GM19397 (cell line): ENCODE results near the gene LILRB2.
"Not testable (repeated sequence)": the region's sequence is repeated elsewhere in the genome, so short reads cannot be mapped to it uniquely, and the experiment has no call there.

ENCODE experiments used
- ATAC-seq: cut with Tn5 transposase; IDR thresholded peaks from one replicate; pipeline ENCODE4 v1.9.1; 2021; ENCODE audit warnings: mild to moderate bottlenecking, moderate library complexity; ENCODE audit not compliant: unreplicated experiment

LILRB2 gene

DNA sequence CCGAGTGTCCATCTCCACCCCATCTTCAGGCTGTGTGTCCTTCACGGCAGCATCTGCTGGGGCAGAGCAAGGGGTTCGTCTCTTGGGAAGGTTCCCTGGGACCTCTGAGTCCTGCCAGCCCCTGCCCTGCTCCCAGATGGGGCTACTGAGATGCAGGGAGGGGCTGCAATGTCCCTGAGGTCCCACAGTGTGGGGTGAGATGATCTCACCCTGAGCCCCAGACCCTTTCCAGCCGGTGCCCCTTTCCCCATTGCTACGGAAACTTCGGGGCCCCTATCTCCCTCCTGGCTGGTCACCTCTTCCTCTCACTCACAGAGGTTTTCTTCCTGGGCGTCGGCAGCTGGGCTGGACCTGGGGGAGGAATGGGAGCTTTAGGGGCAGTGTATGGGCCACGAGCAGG, 5.0 kb downstream of the LILRB2 start:
- no peak for ATAC-seq

GRCh38 chr19:54274516-54274915, 6.4 kb downstream of the LILRB2 start:
- not testable (repeated sequence) for ATAC-seq

- ATAC-seq, result no peak
These were observed 7.1 kb downstream of the LILRB2 start for GRCh38 chr19:54273821-54274220.

- not testable (repeated sequence) for ATAC-seq
These were observed 8.7 kb downstream of the LILRB2 start for GRCh38 chr19:54272181-54272580.

GRCh38 chr19:54271587-54271986, 9.3 kb downstream of the LILRB2 start:
- ATAC-seq, result not testable (repeated sequence)

DNA sequence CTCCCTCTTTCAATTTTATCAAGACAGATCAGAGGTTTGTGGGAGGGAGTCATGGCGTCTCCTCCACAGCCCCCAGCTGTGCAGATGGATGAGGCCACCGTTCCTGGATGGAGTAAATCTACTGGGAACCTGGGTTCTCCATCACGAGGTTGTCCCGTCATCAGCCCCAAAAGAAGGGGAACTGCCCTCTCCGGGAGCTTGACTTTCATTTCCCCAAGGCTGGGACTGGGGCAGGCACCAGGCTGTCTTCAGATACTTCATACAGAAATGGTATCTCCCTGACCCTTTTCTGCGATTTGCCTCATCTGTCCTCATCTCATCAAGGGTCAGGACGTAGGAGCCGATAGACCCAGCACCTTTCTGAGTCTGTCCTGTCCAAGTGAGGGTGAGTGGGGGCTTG, 9.8 kb downstream of the LILRB2 start:
- no peak for ATAC-seq

- ATAC-seq, result no peak
These were observed 12.0 kb downstream of the LILRB2 start for GRCh38 chr19:54268936-54269335.

DNA sequence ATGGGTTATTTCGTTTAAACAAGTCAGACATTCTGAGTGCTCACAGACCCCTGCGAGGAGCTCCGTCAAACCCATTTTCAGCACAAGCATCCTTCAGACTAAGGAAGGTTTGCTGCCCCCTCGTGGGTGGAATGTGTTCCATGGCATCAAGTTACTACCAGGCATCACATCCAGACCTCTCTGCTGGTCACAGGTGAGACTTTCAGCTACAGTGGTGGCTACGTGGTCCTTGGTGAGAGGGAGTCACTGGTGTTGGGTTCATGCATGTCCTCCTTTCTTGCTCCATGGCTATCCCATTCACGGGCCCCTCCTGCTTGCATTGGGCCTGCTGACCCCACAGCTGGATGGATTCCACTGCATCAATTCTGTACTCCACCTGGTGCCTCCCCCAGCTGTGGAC, 14.8 kb downstream of the LILRB2 start:
- ATAC-seq, result no peak

- no peak for ATAC-seq
These were observed 18.4 kb downstream of the LILRB2 start for GRCh38 chr19:54262470-54262869.

- ATAC-seq, result no peak
These were observed 18.8 kb downstream of the LILRB2 start for GRCh38 chr19:54262066-54262465.

DNA sequence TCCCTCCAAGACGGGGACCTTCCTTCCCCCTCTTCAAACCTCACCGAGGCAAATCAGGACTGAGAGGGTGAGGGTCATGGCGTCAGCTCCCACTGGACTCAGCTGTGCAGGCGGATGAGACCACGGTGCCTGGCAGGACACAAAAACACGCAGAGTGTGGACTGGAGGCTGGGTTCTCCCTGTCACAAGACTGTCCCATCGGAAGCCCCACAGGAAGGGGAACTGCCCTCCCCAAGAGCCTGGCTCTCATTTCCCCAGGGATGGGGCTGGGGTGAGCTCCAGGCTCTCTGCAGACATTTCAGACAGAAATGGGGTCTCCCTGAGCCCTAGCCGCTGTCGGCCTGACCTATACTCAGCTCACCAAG, 23.8 kb downstream of the LILRB2 start, which contains the start of gene LILRB5:
LILRB5 (minus strand) TSS at position 158 of the 365 bp plus-strand sequence; CDS start at position 78, 80 bp downstream.
- no peak for ATAC-seq

DNA sequence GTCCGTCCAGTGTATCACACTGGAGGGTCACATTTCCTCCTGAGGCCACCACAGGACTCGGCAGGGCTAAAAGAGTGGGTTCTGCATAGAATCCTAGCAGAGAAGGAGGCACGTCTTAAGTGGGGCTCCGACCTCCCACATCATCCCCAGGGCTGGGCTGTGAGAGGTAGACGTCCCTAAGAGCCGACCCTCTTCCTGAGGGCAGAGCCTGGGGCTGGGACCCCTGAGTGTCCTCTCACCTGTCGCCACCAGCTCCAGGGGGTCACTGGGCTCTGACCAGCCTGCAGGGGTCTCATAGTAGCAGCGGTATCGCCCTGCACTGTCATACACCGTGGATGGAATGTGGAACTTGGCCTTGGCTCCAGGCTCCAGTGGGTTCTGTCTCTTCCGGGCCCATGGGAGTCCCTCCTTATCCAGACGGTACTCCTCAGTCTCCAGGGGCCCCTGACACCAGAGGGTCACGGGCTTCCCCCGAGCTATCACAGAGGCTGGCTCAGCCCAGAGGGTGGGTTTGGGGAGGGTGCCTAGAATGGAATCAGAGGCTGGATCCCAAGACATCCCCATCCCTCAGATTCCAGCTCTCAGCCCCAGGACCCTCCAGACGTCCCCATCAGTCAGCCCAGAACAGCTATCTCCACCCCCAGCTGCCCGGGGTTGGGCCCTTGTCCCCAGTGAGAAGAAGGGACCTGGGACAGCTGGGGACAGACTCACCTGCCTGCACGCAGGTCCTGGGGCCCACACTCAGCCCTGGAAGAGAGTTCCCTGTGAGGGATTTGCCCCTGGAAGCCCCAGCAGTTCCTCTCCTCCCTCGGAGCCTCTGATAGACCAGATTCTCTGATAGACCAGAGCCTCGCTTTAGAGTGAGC, 24.4 kb downstream of the LILRB2 start:
- no peak for ATAC-seq

DNA sequence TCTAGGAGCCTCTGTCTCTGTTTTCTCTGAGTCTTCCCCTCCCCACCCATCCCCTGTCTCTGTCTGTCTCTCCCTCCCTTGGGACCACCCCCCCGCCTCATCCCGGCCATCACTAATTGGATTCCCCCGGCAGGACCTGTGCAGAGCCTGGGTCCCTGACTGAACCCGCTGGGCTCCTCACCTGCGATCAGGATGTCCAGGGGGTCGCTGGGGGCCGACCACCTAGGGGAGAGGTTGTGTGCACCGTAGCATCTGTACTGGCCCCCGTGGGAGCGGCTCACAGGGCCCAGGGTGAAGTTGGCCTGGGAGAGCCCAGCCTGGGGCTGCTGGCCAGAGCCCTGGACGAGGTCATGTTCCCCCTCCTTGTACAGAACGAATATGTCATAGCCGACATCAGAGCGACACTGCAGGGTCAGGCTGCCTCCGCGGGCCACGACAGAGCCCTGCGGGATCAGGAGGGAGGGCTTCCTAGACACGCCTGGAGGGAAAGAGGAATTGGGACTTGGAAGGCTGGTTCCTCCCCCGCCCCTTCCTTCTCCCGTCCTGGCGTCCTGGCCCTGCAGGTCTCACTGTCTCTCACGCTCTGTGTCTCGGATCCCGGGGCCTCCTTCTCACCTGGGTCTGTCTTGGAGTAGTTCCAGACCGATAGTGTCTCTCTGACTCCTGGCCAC, 25.7 kb downstream of the LILRB2 start:
- no peak for ATAC-seq

DNA sequence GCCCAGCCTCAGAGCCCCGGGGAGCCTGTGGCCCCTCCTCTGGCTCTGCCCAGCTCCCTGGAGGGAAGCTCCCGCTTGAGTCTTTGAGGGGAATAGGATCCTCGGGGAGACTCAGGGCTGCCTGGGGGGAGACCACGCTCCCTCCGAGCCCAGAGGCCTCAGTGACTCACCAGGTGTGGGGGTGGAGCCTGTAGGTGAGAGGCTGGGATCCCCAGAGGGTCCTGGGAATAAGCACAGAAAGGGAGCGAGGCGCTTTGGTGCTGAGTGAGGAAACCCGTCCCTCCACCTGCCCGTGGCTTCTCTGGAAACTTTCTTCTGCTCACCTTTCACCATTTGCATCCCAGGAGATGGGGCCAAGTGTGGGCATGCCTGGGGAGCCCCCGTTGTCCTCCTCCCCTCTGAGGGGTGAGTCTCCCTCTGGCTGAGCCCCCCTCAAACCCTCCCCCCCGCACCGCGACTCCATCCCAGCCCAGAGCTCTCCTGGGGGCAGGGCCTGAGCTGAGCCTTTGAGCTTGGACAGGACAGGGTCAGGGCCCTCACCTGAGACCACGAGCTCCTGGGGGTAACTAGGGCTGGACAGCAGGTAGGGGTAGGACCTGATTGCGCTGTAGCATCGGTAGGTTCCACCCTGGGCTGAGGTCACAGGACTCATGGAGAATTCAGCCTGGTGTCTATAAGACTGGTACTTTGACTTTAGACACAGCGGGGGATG, 26.6 kb downstream of the LILRB2 start:
- ATAC-seq, result no peak

- no peak for ATAC-seq
These were observed 27.3 kb downstream of the LILRB2 start for GRCh38 chr19:54253331-54254194.

GRCh38 chr19:54252845-54253244, 28.1 kb downstream of the LILRB2 start:
- no peak for ATAC-seq

GRCh38 chr19:54252243-54252642, 28.7 kb downstream of the LILRB2 start:
- ATAC-seq, result no peak

DNA sequence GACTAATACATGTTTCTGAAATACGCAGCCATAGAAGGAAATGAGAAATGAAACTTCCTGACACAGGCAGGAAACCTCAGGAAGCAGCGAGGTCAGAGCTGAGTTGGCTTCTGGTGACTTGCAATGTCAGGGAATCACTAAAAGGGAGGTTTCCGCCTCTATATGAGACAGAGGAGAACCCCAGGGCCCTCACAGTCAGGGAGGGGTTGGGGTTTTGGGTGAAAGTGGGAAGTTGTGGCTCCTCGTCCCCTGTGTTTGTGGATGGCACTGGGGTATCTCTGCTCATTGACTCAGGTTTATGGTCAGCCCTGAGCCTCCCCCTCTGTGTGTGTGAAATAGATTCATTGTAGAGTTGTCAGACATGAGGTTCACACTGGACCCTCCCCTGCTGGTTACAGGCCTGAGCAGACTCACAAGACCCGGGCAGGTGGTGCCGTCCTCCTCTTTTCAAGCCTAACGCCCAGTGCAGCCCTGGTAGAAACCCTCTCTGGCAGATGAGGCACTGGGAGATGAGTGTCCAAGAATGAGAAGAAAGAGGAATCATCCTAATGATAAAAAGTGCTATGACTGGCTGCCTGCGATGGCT, 32.8 kb downstream of the LILRB2 start:
- ATAC-seq, result no peak

- no peak for ATAC-seq
These were observed 33.6 kb downstream of the LILRB2 start for GRCh38 chr19:54247106-54247930.
